HG03095 (cell line): ENCODE results near the gene ATF4.

ENCODE experiments used
- ATAC-seq: cut with Tn5 transposase; IDR thresholded peaks from one replicate; pipeline ENCODE4 v1.9.1; 2021; ENCODE audit warnings: moderate library complexity; ENCODE audit not compliant: unreplicated experiment

Gene ATF4, protein sequence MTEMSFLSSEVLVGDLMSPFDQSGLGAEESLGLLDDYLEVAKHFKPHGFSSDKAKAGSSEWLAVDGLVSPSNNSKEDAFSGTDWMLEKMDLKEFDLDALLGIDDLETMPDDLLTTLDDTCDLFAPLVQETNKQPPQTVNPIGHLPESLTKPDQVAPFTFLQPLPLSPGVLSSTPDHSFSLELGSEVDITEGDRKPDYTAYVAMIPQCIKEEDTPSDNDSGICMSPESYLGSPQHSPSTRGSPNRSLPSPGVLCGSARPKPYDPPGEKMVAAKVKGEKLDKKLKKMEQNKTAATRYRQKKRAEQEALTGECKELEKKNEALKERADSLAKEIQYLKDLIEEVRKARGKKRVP

DNA sequence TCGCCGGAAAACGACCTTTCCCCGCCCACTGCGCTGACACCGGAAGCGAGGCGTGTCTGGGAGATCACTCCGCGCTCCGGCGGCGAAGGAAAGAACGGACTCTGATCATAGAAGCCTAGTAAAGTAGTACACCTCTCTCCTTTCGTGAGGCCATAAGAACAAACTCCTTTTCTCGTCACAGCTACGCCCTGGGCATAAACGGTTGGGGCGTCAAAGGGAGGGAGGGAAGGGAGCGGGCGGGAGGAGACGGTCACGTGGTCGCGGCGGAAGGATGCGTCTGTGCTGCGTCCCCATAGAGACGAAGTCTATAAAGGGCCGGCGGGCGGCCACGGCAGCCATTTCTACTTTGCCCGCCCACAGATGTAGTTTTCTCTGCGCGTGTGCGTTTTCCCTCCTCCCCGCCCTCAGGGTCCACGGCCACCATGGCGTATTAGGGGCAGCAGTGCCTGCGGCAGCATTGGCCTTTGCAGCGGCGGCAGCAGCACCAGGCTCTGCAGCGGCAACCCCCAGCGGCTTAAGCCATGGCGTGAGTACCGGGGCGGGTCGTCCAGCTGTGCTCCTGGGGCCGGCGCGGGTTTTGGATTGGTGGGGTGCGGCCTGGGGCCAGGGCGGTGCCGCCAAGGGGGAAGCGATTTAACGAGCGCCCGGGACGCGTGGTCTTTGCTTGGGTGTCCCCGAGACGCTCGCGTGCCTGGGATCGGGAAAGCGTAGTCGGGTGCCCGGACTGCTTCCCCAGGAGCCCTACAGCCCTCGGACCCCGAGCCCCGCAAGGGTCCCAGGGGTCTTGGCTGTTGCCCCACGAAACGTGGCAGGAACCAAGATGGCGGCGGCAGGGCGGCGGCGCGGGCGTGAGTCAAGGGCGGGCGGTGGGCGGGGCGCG, at the start of gene ATF4:
TSS of gene ATF4 (plus strand) at position 337 of the 880 bp plus-strand sequence. CDS start 884 bp downstream, outside the sequence.
- ATAC-seq, result peak; percentile 31

DNA sequence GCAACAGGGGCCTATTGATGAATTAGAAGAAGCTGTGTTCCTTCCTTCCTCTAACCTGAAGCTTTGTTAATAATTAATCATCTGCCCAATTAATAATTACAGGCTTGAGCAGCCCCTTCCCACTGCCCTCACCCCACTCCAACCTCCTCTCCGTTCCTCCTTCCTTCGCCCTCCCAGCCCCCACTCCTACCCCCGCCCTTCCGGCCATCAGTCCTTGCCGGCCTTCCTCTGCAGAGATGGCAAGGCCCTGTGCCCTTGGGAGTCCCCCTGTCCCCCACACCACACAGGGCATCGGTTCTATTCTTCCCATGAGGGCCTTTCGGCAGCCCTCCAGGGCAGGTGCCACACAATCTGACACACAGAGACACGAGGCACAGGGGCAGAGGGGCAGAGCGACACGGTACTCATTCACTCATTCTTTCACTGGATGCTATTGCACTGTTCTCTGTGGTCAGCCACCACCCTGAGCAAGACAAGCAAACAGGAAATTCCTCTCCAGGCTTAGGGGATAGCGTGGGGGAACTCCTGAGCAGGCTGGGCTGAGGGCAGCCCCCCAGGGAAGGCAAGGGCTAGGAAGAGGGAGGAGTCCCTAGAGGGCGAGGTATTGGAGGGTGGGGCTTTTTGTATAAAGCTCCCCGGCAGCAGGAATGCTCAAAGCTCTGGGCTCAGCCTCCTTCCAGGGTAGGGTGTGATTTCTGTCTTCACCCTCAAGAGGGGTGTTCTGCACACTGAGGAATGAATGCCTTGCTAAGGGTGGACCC, 48.8 kb upstream of the ATF4 start:
- ATAC-seq, result no peak

DNA sequence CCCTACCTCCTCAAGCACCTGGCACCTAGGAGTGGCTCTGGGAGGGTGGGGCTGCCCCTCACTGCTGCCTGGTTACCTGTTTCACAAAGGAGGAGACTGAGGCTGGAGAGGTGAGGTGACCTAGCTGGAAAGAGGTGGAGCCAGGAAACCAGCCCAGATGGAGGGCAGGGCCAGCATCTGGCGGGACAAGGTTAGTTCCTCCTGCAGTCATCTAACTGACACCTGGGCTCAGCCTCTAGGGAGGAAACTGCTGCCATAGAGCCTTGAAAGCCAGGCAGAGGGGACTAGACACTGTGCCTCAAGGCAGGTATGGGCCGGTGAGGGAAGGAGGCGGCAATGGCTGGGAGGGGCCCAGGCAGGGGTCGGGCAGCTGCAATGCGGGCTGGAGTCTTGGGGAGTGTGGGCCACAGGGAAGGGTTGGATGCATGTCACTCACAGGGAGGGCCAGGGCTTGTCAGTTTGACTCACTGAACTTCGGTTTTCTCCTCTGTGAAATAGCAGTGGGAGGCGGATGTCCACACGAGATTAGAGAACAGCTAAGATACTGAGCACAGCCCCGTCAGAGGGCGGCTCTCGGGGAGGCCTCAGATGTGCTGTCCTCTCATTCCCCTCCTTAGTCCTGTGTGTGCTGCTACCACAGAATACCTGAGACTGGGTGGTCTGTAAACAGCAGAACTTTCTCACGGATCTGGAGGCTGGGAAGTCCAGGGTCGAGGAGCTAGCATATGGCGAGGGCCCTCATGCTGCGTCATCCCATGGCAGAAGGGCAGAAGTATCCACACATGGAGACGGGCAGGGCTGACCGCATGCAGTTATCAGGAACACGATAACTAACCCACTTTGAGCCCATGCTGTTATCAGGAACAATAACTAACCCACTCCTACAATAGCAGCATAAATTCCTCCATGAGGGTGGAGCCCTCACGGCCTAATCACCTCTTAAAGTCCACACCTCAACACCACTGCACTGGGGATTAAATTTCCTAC, 47.5 kb upstream of the ATF4 start:
- no peak for ATAC-seq

DNA sequence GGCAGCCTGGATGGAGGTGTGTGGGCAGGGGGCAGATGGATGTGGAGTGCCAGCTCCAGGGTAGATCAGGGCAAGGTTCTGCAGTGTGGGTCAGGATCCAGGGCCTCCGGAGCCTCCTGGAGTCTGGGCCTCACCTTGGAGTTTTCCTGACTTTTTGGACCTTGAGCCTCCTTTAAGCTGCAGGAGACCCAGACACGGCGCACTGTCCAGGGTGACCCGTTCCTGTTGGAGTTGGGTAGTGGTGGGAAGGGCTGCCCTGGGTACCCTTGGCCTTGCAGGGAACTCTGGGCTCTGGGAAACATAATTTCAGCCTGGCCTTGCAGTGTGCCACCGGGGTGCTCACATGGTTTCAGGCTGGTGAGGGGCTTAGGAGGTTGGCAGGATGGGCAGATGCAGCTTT, 46.5 kb upstream of the ATF4 start:
- ATAC-seq, result no peak

DNA sequence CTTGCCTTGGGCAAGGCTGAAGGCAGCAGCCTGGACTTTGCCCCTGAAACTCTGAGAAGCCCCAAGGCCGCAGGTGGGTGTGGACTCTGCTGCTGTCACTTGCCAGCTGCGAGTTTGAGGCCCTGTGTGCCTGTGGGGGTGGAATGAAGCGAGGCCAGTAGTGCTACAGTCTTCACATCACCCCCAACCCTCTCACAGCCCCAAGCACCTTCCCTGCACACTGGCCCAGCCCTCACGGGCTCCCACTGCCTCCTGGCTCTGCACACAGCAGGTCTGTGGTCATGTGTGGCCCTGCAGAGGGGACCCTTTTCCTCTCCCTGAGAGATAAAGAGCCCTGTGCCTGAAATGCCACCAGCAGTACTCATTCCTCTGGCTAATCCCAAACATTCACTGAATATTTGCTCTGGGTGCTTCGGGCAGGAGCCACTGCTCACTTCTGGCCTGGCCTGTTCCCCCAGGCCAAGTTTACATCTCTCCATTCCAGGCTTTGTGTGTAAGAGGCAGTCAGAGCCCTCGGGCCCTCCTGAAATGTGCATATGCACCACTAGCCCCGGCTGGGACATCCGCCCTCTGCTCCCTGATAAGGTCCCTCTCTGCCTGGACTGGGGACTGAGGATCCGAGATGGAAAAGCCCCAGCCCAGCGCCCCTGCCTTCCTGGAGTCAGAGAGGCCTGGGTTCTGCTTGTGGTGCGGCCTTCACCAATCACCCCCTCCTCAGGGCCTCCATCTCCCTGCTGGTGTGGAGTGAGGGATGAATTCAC, 45.8 kb upstream of the ATF4 start:
- ATAC-seq, result no peak

DNA sequence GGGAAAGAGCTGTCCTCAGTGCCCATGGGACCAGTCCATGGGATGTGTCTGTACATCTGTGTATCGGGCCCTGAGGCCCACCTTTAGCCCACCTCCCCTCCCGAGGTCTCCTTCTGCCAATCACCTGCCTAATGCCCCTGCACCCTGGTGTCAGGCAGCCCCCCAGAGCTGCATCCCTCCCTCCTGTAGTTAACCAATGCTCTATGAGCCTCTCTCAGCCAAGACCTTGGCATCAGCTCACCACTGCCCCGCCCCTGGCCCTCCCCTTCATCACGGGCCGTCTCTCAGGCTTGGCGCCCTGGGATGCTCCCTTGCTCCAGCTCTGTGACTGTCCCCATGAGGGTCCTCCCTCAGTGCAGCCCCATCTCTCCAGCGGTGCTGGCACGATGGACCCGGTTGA, 45.0 kb upstream of the ATF4 start:
- ATAC-seq, result no peak

DNA sequence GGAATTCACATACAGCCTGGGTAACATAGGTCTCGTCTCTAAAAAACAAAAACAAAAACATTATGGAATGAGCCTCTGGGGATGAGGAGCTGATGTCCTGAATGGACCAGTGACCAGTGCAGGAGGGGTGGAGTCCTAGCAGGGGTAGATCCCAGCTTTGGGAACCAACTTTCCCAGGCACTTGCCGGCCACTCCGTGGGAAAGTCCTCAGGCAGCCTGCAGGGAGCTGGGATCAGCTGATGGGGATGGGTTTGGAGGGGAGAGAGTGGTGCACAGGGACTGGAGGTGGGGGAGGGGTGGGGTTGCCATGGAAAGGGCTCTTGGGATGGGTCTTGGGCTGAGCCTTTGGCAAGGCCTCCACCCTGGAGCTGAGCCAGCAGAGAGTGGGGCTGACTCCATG, 44.5 kb upstream of the ATF4 start:
- no peak for ATAC-seq

DNA sequence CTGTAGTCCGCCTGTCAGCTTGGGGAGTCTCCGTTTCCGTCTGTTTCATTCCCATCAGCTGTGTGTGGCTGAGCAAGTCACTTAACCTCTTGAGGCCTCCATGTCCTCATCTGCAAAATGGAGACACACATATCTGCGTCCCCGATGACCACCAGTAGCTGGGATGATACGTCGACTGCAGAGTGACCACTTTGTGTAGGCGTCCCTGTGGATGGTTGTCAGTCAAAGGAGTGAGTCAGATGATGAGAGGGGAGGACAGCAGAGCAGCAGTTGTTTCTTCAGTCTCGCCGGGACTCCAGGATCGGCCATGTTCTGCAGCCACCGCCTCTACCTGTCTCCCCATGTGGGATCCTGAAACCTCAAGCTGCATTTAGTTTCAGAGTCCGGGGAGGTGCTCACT, 43.7 kb upstream of the ATF4 start:
- no peak for ATAC-seq

DNA sequence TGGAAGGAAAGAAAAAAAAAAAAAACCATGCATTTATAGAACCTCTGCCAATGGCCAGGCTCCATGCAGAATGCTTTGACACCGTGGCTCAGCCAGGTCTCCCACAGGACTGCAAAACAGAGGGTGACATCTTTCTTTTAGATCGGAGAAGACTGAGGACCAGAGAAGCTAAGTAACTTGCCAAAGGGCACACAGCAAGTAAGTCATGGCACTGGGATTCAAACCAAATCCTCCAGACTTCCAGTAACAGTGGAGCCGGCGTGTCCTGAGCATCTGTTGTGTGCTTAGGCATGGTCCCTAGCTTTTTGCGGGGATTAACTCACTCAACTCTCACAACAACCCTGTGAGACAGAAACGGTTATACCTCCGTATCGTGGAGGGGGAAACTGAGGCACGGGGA, 42.8 kb upstream of the ATF4 start:
- ATAC-seq, result no peak

DNA sequence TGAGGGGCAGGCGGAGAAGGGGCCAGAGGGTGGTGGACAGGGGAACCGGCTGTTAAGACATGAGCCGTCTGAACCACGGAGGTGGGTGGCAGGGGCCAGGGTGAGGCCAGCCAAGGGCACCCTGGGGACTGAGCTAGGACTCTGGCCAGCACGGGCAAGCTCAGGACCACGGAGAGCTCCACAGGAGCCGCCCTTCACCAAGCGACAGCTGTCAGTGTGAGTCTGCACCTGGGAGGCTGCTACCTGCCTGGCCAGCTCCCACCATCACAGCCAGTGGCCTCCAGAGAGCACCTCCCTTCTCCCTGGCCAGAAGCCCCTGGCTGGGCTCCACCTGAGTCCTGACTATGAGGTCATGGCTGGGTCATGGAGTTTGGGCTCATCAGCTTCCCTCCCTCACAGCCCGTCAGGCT, 41.9 kb upstream of the ATF4 start:
- ATAC-seq, result no peak

DNA sequence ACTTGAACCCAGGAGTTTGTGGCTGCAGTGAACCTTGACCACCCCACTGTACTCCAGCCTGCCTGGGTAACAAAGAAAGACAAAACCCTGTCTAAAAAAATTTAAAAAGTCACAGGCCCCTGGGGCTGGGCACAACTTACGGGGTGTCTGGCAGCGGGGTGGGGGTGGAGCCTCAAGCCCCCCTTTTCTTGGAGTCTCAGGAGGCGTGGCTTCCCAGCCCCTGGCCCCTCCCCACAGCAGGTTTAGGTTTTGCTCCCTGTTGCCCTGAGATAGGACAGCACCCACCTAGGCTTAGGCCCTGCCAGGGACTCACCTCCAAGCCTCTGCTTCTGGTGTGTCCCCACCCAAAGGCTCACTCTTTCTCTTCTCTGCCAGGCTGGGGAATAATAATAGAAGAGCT, 41.1 kb upstream of the ATF4 start:
- ATAC-seq, result no peak

DNA sequence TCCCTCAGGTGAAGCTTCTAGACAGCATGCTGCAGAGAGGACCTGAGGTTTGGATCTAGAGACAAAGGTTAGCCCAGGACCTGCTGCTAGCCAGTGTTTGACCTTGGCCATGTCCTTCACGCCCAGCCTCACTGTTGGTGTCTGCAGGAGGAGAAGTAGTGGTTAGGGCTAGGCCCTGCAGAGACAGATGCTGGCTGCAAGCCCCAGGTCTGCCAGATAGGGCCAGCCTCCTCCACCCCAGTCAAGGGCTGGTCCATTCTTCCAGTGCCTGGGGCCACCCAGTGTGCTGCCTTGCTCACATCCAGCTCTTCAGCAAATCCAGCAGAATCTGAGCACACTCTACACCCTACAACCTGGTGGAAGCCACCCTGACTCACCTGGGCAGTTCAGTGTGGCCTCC, 39.8 kb upstream of the ATF4 start:
- no peak for ATAC-seq

DNA sequence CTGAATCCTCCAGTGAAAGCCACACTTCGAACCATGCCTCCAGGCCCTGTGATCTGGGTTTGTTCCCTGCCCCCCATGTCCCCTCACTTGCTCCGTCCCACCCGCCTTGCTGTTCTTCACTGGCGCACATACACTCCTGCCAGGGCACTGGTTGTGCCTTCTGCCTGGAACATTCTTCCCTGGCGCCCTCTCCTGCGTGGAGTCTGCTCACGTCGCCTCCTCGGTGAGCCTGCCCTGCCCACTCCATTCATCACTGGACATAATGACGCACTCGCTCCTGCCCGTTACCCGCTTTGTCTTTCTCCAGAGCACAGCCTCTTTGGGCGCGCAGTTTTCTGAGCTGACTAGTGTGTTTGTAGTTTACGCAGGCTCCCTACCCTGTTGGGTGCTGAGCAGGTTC, 39.3 kb upstream of the ATF4 start:
- no peak for ATAC-seq

DNA sequence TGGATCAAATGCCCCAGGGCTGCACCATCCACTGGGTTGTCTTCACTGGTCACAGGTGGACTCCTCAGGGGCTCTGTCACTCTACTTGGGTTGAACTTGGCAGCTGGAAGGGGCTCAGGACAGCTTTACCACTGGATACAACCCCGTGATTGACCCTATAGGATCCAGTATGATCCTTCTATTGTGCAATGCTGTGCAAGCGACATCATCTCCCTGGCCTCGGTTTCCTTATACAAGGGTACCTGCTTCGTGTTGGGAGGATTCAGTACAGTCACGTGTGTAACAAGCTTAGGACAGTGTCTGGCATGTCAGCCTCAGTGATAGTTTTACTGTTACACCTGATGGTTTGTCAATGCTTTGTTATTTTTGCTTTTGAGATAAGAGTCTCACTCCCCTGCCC, 38.8 kb upstream of the ATF4 start:
- no peak for ATAC-seq

DNA sequence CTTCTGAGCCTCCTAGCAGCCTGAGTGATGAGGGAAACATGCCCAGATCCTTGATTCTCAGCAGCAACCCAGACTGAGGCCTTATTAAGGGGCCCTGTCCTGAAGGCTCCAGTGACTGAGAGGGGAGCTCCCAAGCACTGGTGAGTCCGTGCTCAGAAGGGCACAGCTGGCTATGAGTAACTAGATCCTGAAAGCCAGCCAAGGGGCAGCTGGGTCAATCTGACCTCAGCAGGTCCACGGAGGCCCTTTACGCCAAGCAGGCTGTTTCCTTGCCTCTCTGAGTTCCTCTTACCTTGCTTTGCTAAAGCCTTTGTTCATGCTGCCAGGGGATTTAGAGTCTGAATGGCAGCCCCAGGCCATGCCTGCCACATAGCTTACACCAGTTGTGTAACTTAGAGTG, 37.6 kb upstream of the ATF4 start:
- no peak for ATAC-seq

DNA sequence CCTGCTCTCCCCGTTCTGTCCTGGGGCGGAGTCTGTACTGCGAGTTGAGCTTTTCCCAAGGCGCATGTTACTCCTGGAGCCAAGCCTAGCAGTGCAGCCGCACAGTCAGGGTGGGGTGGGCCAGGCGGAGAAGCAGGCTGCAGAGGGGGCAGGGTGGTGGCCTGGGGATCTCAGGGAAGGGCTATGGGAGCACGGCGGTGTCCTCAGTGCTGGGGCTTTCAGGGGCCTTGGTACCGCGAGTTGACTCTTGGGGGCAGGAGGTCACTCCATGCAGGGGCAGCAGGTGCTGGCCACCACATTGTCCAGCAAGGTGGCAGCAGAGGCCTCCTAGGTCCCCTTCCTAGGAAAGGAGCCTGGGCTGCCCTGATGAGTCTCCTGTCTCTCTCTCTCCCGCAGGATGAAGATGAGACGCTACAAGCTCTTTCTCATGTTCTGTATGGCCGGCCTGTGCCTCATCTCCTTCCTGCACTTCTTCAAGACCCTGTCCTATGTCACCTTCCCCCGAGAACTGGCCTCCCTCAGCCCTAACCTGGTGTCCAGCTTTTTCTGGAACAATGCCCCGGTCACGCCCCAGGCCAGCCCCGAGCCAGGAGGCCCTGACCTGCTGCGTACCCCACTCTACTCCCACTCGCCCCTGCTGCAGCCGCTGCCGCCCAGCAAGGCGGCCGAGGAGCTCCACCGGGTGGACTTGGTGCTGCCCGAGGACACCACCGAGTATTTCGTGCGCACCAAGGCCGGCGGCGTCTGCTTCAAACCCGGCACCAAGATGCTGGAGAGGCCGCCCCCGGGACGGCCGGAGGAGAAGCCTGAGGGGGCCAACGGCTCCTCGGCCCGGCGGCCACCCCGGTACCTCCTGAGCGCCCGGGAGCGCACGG, 33.2 kb upstream of the ATF4 start:
- ATAC-seq, result no peak

DNA sequence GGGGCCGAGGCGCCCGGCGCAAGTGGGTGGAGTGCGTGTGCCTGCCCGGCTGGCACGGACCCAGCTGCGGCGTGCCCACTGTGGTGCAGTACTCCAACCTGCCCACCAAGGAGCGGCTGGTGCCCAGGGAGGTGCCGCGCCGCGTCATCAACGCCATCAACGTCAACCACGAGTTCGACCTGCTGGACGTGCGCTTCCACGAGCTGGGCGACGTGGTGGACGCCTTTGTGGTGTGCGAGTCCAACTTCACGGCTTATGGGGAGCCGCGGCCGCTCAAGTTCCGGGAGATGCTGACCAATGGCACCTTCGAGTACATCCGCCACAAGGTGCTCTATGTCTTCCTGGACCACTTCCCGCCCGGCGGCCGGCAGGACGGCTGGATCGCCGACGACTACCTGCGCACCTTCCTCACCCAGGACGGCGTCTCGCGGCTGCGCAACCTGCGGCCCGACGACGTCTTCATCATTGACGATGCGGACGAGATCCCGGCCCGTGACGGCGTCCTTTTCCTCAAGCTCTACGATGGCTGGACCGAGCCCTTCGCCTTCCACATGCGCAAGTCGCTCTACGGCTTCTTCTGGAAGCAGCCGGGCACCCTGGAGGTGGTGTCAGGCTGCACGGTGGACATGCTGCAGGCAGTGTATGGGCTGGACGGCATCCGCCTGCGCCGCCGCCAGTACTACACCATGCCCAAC, 32.4 kb upstream of the ATF4 start:
- ATAC-seq, result no peak

DNA sequence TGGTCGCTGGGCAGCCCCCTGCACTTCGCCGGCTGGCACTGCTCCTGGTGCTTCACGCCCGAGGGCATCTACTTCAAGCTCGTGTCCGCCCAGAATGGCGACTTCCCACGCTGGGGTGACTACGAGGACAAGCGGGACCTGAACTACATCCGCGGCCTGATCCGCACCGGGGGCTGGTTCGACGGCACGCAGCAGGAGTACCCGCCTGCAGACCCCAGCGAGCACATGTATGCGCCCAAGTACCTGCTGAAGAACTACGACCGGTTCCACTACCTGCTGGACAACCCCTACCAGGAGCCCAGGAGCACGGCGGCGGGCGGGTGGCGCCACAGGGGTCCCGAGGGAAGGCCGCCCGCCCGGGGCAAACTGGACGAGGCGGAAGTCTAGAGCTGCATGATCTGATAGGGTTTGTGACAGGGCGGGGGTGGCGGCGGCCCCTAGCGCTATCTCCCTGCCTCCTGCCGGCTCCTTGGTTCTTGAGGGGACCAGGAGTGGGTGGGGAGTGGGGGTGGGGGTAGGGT, 31.7 kb upstream of the ATF4 start:
- no peak for ATAC-seq
